HEK293T (cell line): ENCODE data around the gene PEX10.

Experiments used
- ARNT ChIP-seq: fragments of 450-650 bp; IDR thresholded peaks from 2 replicates; pipeline ENCODE4 v1.6.1; 2017; ENCODE audit warnings: mild to moderate bottlenecking
- FOXA1 ChIP-seq: fragments of 450-650 bp; IDR thresholded peaks from 2 replicates; pipeline ENCODE4 v1.6.1; 2016; ENCODE audit warnings: mild to moderate bottlenecking
- FOXK2 ChIP-seq: fragments of 450-650 bp; IDR thresholded peaks from 2 replicates; pipeline ENCODE4 v1.6.1; 2016; ENCODE audit warnings: mild to moderate bottlenecking
- FOXM1 ChIP-seq: fragments of 450-650 bp; IDR thresholded peaks from 2 replicates; pipeline ENCODE4 v1.6.1; 2017; ENCODE audit warnings: mild to moderate bottlenecking, borderline replicate concordance
- HDGF ChIP-seq: fragments of 450-650 bp; IDR thresholded peaks from 2 replicates; pipeline ENCODE4 v1.6.1; 2017; ENCODE audit warnings: antibody characterized with exemption, borderline replicate concordance
- TARDBP ChIP-seq: fragments of 450-650 bp; IDR thresholded peaks from 2 replicates; pipeline ENCODE4 v1.6.1; 2016

- no peak for TF ChIP-seq TARDBP
- TF ChIP-seq FOXA1 = no peak
- no peak for TF ChIP-seq FOXK2
- TF ChIP-seq HDGF = no peak
- TF ChIP-seq FOXM1 = no peak
- no peak for TF ChIP-seq ARNT
Measured at GRCh38 chr1:2380816-2381591, 31.4 kb downstream of the PEX10 start.
